Parietal lobe (tissue), 1 donor: Measurements from ENCODE around the gene GLOD4. TPM values are rescaled to one million over a fixed set of nuclear protein-coding genes. Genes with fewer than 3 reads are reported as not detected.

ENCODE experiments used
- total RNA-seq: library from RNA; depleted of rRNA; stranded (reverse); fragments of >200 nt; gene quantifications from one replicate; pipeline ENCODE4 v1.2.3, GENCODE V29; 2014

GLOD4 gene
- 80.4 TPM for total RNA-seq

DNA sequence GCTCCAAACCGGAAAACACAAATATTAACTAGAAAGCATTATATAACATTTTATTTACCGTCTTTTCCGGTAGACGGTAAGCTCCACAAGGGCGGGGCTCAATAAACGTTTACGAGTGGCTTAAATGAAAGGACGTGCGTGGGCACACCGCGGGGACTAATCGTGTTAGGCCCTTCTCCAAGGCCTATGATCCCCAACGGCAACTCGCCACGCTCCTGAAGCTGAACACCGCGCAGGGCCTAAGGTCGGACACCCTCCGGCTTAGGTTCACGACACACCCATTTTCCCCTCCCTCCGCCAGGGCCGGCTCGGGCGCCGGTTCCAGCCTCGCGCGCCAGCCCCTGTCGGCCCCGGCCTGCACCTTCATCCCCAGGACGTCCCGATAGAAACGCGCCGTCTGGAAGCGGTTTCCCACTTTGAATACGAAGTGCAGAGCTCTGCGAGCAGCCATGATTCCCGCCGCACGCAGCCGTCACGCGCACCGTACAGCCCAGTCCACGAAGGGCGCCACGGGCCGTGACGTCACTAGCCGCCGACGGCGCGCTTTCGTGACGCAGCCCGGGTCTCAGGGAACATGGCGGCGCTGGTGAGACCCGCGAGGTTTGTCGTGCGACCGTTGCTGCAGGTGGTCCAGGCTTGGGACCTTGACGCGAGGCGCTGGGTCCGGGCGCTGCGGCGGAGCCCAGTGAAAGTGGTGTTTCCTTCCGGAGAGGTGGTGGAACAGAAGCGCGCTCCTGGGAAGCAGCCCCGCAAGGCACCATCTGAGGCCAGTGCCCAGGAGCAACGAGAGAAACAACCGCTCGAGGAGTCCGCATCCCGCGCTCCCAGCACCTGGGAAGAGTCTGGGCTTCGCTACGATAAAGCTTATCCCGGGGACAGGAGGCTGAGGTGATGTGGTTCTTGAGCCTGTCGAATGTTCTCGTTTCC is at the start of gene GLOD4, which contains the start of gene MRM3:
Gene GLOD4, minus strand, starts transcription at position 476 of the 927 bp plus-strand sequence. Its CDS starts 25 bp downstream, at position 451.
Gene MRM3, plus strand, starts transcription at position 549 of the 927 bp plus-strand sequence. Its CDS starts 26 bp downstream, at position 575.

DNA sequence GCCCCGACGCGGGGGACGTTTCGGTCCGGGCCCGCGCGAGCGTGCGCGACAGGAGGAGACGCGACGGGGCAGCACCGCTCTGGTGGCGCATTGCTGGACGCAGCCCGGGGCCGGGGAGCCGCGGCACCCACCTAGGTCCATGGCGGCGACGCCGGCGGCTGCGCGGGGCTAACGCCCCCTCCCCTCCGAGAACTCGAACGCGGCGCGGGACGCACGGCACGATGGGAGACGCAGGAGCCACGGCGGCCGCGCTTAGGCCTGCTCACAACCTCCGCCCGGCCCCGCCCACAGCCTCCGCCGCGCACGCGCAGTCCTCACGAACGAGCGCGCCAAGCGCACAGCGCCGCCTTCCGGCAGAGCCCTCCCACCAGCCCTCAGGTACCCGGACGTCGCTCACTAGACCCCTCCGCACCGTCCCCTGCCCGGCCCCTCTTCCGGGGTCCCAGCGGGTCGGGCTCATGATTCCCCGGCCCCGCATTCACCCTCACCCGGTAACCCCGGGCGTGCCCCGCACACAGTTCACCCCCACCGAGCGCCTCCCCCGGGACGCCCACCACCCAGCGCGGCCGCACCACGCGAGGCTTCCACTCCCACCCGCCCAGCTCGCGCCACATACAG is 30.0 kb downstream of the GLOD4 start, which contains the start of gene GEMIN4:
Gene GEMIN4, minus strand, starts transcription at position 263 of the 618 bp plus-strand sequence. Its CDS starts 122 bp downstream, at position 141.

GRCh38 chr17:732067-732901 is 49.8 kb downstream of the GLOD4 start, which contains the start of gene TLCD3A:
Gene TLCD3A (plus strand): TSS chr17:732596. CDS start chr17:732648, 52 bp downstream.

Other genes with a start within 250 kb of the GLOD4 start
- gene VPS53, start 67.4 kb downstream of the GLOD4 start, total RNA-seq, result 42.6 TPM
- 18.8 TPM for gene TLCD3A, start 49.7 kb downstream of the GLOD4 start, total RNA-seq
- gene GEMIN4, start 30.0 kb downstream of the GLOD4 start, total RNA-seq, result 17.5 TPM
- gene MRM3, start 73 bp upstream of the GLOD4 start, total RNA-seq, result 24.1 TPM
- gene NXN, start 197.5 kb upstream of the GLOD4 start, total RNA-seq, result 34.7 TPM
- gene TIMM22, start 214.8 kb upstream of the GLOD4 start, total RNA-seq, result 11.9 TPM